Cardiac muscle cell (in vitro differentiated cells and primary cell): ENCODE data around the gene SSRP1. TPM values are rescaled to one million over a fixed set of nuclear protein-coding genes. Genes with fewer than 3 reads are reported as not detected.
A peak's percentile ranks its signal among the peaks of the same experiment; 100 is the strongest.

ENCODE experiments used
- DNase-seq, 2 donors: peaks; one replicate each; pipeline versions ENCODE4 v3.0.0 to v3.0.0-alpha.2; 2010 to 2017; ENCODE audit warnings: low read depth in 1 of 2, low spot score in 1 of 2
- H3K27ac ChIP-seq: fragments of 200-600 bp; sonication (generic); 2 replicates; pipeline ENCODE4 v1.5.1; 2016
- H3K27me3 ChIP-seq: fragments of 200-600 bp; sonication (generic); 2 replicates; pipeline ENCODE4 v1.6.0; 2016; ENCODE audit warnings: control low read depth
- H3K36me3 ChIP-seq: fragments of 200-600 bp; sonication (generic); 2 replicates; pipeline ENCODE4 v1.5.1; 2016; ENCODE audit warnings: control low read depth
- H3K4me1 ChIP-seq: fragments of 200-600 bp; sonication (generic); 2 replicates; pipeline ENCODE4 v1.8.1; 2017; ENCODE audit warnings: low read depth, mild to moderate bottlenecking, mixed run types
- H3K4me3 ChIP-seq: fragments of 200-600 bp; sonication (generic); 2 replicates; pipeline ENCODE4 v1.5.1; 2016; ENCODE audit warnings: mild to moderate bottlenecking
- H3K9me3 ChIP-seq: fragments of 200-600 bp; sonication (generic); 2 replicates; pipeline ENCODE4 v1.5.1; 2017; ENCODE audit warnings: low read depth, mild to moderate bottlenecking, control low read depth
- CTCF ChIP-seq: IDR thresholded peaks from 2 replicates; pipeline ENCODE4 v1.5.1; 2012; ENCODE audit warnings: low read depth, mild to moderate bottlenecking, low read length
- polyA plus RNA-seq: library from polyadenylated mRNA; unstranded; fragments of >200 nt; fragmentation: Nextera tagmentation; extraction: Ambion mirVana; gene quantifications from 2 replicates; pipeline ENCODE4 v1.2.1, GENCODE V29; 2016
- total RNA-seq: library from RNA; depleted of rRNA; stranded (reverse); fragments of >200 nt; gene quantifications from 2 replicates; pipeline ENCODE4 v1.2.3, GENCODE V29; 2016

Gene SSRP1
- total and polyA plus RNA-seq, 2 experiments from 2014 or later = 87.0 to 180 TPM

DNA sequence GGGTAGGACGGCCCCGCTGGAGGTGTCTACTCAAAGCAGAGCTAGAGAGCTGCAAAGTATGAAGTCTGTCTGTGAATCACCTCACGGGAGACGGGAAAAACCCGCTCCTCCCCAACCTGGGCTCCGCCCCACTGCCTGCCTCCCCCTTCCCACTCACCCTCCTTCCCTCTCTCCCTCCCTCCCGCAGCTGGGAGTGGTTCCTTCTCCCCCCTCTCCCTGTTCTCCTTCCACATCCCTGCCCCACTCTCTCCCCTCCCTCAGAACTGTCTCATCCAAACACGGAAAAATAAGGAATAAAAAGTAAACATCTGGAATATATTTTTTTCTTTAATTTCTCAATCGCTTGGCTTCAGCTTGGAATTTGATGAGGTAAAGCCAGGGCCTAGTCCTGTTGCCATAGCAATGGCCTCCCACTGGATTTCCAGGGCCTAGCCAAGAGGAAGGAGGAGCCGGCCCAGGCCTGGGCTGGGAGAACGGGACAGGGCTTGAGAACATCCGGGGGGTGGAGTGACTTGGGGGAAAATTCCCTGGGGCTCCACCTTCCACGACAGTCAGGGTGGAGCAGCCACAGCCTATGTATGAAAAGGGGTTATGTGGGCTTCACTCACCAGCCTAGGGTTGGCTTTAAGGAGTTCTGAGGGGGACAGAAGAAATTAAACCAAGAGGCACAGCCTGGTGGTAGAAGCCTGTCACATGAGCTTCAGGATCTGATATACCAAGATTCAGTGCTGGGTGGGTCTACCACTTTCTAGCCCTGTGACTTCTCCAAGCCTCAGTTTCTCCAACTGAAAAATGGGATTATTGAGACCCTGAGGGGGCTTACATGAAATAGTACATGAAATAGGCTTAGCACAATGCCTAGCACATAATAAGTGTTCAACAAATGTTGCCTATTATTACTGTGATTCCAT is 13.2 kb downstream of the SSRP1 start:
- no peaks in the 10 kb centered on the region for H3K27me3 ChIP-seq
- peak overlapping the region; percentile 94 for H3K27ac ChIP-seq
- no peak overlapping the region for H3K4me3 ChIP-seq

GRCh38 chr11:57321388-57322255 is 14.1 kb downstream of the SSRP1 start:
- H3K36me3 ChIP-seq = peaks cover 16% of the 10 kb centered on the region
- no peaks in the 10 kb centered on the region for H3K9me3 ChIP-seq
- no peak for TF ChIP-seq CTCF
- DNase-seq = no peak
- H3K27ac ChIP-seq = peak overlapping the region; percentile 94
- H3K27me3 ChIP-seq = no peaks in the 10 kb centered on the region
- peaks cover 33% of the 10 kb centered on the region for H3K4me1 ChIP-seq
- H3K4me3 ChIP-seq = no peak overlapping the region

More for the DNA sequence above, 13.2 kb downstream of the SSRP1 start:
- DNase-seq = peak; percentile 62 to 99
- H3K9me3 ChIP-seq = no peaks in the 10 kb centered on the region
- peaks cover 17% of the 10 kb centered on the region for H3K36me3 ChIP-seq
- no peak for TF ChIP-seq CTCF
- peaks cover 33% of the 10 kb centered on the region for H3K4me1 ChIP-seq

DNA sequence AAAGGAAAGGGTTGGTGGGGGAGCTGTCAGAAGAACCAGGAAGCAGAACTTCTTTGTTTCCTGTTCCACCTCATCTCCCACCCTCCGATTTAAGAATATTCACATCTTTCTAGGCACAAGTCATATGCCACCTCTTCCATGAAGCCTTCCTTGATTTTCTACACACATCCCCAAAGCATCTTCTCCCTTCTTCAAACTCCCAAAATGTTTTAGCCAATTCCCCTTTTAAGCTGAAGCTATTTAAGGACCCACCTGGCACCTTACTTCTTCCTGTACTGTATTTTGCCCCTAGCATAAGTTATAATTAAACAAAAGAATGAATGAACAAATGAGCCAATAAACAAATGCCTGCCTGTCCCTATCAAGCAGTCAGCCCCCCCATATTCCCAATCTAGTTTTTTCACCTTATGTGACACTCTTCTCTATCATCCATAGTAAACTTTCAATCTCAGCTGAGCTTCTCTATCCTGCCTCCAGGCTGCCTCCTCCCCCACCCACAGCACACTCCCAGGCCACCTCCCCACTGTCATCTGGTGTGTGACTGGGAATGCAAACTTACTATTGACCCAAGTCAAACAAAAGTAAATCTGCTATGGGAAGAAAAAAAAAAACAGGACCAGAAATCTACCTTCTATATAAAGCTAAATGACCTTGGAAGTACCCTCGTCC is 14.8 kb downstream of the SSRP1 start:
- no peak overlapping the region for H3K4me3 ChIP-seq
- H3K9me3 ChIP-seq = no peaks in the 10 kb centered on the region
- peaks cover 16% of the 10 kb centered on the region for H3K36me3 ChIP-seq
- H3K27me3 ChIP-seq = no peaks in the 10 kb centered on the region
- no peak for DNase-seq
- no peak overlapping the region for H3K27ac ChIP-seq
- H3K4me1 ChIP-seq = peaks cover 39% of the 10 kb centered on the region
- TF ChIP-seq CTCF = no peak

GRCh38 chr11:57320067-57320718 is 15.5 kb downstream of the SSRP1 start:
- Histone ChIP-seq H3K27me3 (no peaks in the 10 kb centered on the region), H3K4me1 (peaks cover 36% of the 10 kb centered on the region), H3K4me3 (no peak overlapping the region), H3K27ac (no peak overlapping the region), H3K9me3 (no peaks in the 10 kb centered on the region), H3K36me3 (peaks cover 16% of the 10 kb centered on the region)
- DNase-seq = no peak
- no peak for TF ChIP-seq CTCF

DNA sequence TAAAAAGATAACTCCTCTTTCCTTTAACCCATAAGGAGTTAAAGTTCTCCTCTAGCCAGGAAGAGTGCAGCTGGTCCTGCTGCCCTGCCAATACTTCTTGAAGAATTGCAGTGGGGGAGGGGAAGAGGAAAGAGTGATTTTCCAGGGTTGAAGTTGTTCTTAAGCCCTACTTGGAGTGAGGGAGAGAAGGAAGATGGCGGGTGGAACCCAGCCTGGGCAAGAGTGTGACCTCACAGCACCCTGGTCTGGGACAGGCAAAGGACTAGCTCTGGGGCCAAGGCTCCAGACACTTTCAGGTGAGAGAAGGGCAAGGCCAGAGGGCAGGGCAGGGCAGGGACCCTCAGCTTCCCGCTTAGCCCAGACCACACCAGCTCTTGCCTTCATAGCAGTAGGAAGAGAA is 17.5 kb downstream of the SSRP1 start:
- H3K4me3 ChIP-seq = no peak overlapping the region
- peak in 1 of 2 donors; percentile 76 for DNase-seq
- no peak for TF ChIP-seq CTCF
- H3K4me1 ChIP-seq = peaks cover 32% of the 10 kb centered on the region
- no peaks in the 10 kb centered on the region for H3K9me3 ChIP-seq
- peaks cover 19% of the 10 kb centered on the region for H3K36me3 ChIP-seq
- peak overlapping the region; percentile 41 for H3K27ac ChIP-seq
- no peaks in the 10 kb centered on the region for H3K27me3 ChIP-seq
